Chondrocyte (in vitro differentiated cells): Measurements from ENCODE around the gene TPM4. TPM values are rescaled to one million over a fixed set of nuclear protein-coding genes. Genes with fewer than 3 reads are reported as not detected.
A peak's percentile ranks its signal among the peaks of the same experiment; 100 is the strongest.

Source experiments
- DNase-seq: peaks from one replicate; pipeline ENCODE4 v3.0.0; 2021; ENCODE audit warnings: mixed read lengths, low spot score
- H3K27ac Mint-ChIP-seq: one replicate; pipeline ENCODE4 v1.8.0; 2021; ENCODE audit warnings: mild to moderate bottlenecking, moderate library complexity, mixed read lengths; ENCODE audit not compliant: unreplicated experiment
- H3K27me3 Mint-ChIP-seq: 2 replicates; pipeline ENCODE4 v1.8.0; 2021; ENCODE audit warnings: low read depth, mixed read lengths
- H3K36me3 Mint-ChIP-seq: 2 replicates; pipeline ENCODE4 v1.8.0; 2021; ENCODE audit warnings: low read depth, mixed read lengths
- H3K4me1 Mint-ChIP-seq: 2 replicates; pipeline ENCODE4 v1.8.0; 2021; ENCODE audit warnings: low read depth, mild to moderate bottlenecking, mixed read lengths
- H3K4me3 Mint-ChIP-seq: one replicate; pipeline ENCODE4 v1.8.0; 2021; ENCODE audit warnings: mild to moderate bottlenecking, moderate library complexity, mixed read lengths; ENCODE audit not compliant: unreplicated experiment
- H3K9me3 Mint-ChIP-seq: 2 replicates; pipeline ENCODE4 v1.8.0; 2021; ENCODE audit warnings: low read depth, mixed read lengths
- total RNA-seq: library from RNA; stranded (reverse); gene quantifications from 3 replicates; pipeline ENCODE4 v1.2.1, GENCODE V29; 2021
- TF ChIP-seq, protein P1 (sequence below): fragments of 200-600 bp; sonication (generic); IDR thresholded peaks from 2 replicates; pipeline ENCODE4 v1.5.0; 2021; ENCODE audit warnings: antibody characterized with exemption, mild to moderate bottlenecking, moderate library complexity

Gene TPM4
- total RNA-seq, 1 donor from 2014 or later: 1,175 TPM

DNA sequence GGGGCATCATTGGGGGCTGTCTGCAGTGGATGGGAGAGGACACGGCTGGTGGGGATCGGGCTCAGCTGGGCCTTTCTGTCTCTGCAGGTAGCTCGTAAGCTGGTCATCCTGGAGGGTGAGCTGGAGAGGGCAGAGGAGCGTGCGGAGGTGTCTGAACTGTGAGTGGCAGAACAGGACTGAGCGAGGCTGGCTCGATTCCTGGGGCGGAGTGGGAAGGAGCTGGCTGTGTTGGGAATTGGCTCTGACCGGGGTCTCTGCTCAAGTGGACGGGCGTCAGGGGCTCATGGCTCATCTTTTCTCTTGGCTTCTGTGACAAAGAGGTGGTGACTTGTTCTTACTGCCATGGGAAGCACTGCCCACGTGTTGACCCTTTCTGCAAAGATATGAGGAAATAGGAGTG is 11.6 kb downstream of the TPM4 start:
- peak overlapping the region; percentile 81 for H3K27ac Mint-ChIP-seq
- H3K27me3 Mint-ChIP-seq: no peaks in the 10 kb centered on the region
- H3K36me3 Mint-ChIP-seq: peaks cover 59% of the 10 kb centered on the region
- peaks cover 49% of the 10 kb centered on the region for H3K4me1 Mint-ChIP-seq
- DNase-seq: no peak
- TF ChIP-seq, protein P1, sequence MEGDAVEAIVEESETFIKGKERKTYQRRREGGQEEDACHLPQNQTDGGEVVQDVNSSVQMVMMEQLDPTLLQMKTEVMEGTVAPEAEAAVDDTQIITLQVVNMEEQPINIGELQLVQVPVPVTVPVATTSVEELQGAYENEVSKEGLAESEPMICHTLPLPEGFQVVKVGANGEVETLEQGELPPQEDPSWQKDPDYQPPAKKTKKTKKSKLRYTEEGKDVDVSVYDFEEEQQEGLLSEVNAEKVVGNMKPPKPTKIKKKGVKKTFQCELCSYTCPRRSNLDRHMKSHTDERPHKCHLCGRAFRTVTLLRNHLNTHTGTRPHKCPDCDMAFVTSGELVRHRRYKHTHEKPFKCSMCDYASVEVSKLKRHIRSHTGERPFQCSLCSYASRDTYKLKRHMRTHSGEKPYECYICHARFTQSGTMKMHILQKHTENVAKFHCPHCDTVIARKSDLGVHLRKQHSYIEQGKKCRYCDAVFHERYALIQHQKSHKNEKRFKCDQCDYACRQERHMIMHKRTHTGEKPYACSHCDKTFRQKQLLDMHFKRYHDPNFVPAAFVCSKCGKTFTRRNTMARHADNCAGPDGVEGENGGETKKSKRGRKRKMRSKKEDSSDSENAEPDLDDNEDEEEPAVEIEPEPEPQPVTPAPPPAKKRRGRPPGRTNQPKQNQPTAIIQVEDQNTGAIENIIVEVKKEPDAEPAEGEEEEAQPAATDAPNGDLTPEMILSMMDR: no peak
- H3K9me3 Mint-ChIP-seq: no peaks in the 10 kb centered on the region
- H3K4me3 Mint-ChIP-seq: no peak overlapping the region

- no peak overlapping the region for H3K4me3 Mint-ChIP-seq
- H3K9me3 Mint-ChIP-seq: no peaks in the 10 kb centered on the region
- DNase-seq: no peak
- H3K4me1 Mint-ChIP-seq: peaks cover 50% of the 10 kb centered on the region
- H3K27me3 Mint-ChIP-seq: no peaks in the 10 kb centered on the region
- H3K36me3 Mint-ChIP-seq: peaks cover 62% of the 10 kb centered on the region
- peak overlapping the region; percentile 81 for H3K27ac Mint-ChIP-seq
- TF ChIP-seq, protein P1: peak; percentile 57
These were observed 12.2 kb downstream of the TPM4 start for GRCh38 chr19:16088351-16089009.

DNA sequence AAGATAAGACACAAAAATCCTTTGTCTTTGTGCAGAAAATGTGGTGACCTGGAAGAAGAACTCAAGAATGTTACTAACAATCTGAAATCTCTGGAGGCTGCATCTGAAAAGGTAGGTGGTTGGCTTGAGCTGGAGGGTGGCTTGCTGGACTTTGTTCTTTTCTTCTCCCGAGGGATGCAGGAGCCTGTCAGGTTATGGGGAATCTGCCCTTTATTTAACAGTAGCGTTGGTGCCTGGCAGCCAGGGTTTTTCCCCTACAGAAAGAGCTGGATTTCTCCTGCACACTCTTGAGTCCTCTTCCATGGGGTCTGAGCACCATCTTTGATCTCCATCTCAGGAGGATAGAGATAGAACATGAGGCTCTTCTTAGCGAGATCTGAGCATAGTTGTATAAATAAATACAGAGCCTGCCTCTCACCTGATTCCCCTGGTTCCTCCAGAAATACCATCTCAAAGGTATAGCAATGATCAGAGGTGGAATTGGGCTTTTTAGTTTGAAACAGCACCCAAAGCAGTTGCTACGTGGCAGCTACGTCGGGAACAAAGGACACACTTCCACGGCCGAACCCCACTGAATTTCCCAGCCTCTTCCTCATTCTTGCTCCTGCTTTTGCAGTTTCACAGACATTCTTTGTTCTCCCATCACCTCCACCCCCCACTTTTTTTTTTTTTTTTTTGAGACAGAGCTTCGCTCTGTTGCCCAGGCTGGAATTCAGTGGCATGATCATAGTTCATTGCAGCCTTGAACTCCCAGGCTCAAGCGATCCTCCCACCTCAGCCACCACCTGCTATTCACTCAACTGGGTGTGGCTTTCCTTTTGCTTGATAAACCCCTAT is 12.9 kb downstream of the TPM4 start:
- Mint-ChIP-seq H3K4me1 (peaks cover 56% of the 10 kb centered on the region), H3K27me3 (no peaks in the 10 kb centered on the region), H3K36me3 (peaks cover 65% of the 10 kb centered on the region), H3K4me3 (no peak overlapping the region), H3K27ac (peak overlapping the region; percentile 81), H3K9me3 (no peaks in the 10 kb centered on the region)
- TF ChIP-seq, protein P1: no peak
- DNase-seq: no peak

DNA sequence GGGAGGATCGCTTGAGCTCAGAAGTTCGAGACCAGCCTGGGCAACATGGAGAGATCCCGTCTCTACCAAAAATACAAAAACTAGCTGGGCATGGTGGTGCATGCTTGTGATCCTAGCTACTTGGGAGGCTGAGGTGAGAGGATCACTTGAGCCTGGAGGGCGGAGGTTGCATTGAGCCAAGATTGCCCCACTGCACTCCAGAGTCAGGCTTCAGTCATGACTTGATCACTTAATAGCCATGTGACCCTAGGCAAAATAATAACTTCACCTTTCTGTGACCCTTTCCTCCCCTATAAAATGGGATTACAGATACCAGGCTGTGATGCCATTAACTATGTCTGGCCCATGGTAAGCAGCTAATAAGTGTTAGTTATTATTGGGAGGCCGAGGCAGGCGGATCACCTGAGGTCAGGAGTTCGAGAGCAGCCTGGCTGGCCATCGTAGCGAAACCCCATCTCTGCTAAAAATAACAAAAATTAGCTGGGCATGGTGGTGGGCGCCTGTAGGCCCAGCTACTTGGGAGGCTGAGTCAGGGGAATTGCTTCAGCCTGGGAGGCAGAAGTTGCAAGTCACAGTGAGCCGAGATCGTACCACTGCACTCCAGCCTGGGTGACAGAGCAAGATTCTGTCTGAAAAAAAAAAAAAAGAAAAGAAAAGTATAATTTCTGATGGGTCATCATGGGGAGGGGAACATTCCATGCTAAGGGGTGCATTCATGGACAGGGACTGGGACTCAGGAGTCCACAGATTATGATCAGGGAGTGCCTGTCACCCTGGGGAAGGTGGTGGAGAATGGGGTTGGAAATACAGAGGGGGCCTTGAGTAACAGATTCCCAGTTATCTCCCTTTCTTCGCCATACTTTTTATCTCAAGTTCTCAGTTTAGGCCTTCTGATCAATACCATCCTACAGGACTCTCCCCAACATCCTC is 15.5 kb downstream of the TPM4 start:
- peak overlapping the region; percentile 90 for H3K27ac Mint-ChIP-seq
- peaks cover 68% of the 10 kb centered on the region for H3K4me1 Mint-ChIP-seq
- no peaks in the 10 kb centered on the region for H3K9me3 Mint-ChIP-seq
- TF ChIP-seq, protein P1: no peak
- no peak for DNase-seq
- peaks cover 67% of the 10 kb centered on the region for H3K36me3 Mint-ChIP-seq
- no peaks in the 10 kb centered on the region for H3K27me3 Mint-ChIP-seq
- no peak overlapping the region for H3K4me3 Mint-ChIP-seq
